NCI-H748 (cell line): Measurements from ENCODE around the gene RSBN1.

Source experiments
- DNase-seq: peaks from one replicate; lab custom pipeline; 2025; ENCODE audit not compliant: unreplicated experiment; lab: John Stamatoyannopoulos, UW

RSBN1 gene

DNA sequence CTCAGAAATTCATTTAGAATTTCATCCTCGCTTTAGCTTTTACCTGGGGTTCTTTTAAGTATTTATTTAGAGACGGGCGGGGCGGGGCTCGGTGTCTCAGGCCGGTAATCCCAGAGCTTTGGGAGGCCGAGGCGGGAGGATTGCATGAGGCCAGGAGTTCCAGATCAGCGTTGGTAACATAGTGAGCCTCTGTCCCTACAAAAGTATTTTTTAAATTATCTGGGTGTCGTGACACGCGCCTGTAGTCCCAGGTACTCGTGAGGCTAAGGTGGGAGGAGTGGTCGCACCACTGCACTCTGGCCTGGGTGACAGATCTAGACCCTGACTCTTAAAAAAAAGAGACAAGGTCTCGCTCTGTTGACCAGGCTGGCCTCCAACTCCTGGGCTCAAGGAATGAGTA, 942 bp upstream of the RSBN1 start:
- no peak for DNase-seq

DNA sequence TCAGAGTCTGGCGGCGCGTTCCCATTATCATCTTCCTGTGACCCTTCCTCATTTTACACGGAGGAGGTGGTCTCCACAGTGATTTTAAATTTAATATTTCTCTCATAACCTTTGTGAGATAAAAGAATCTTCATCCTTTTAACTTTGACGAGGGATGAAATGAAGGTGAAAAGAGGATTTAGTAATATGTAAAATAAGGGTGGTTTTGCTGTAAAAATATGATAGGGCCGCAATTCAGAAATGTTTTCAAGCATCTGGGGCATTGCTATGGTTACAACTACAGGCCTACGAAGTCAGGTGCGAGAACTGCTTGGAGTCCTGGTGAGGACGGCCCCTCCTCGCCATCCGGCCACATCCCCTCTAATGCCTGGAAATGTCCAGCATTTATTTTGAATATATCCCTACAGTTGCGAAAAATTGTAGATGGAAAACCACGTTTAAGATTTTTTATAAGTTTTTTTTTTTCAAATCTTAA, 422 bp upstream of the RSBN1 start:
- peak; percentile 79 for DNase-seq

- DNase-seq: peak; percentile 51
These were observed 954 bp downstream of the RSBN1 start for GRCh38 chr1:113811156-113811887.

DNA sequence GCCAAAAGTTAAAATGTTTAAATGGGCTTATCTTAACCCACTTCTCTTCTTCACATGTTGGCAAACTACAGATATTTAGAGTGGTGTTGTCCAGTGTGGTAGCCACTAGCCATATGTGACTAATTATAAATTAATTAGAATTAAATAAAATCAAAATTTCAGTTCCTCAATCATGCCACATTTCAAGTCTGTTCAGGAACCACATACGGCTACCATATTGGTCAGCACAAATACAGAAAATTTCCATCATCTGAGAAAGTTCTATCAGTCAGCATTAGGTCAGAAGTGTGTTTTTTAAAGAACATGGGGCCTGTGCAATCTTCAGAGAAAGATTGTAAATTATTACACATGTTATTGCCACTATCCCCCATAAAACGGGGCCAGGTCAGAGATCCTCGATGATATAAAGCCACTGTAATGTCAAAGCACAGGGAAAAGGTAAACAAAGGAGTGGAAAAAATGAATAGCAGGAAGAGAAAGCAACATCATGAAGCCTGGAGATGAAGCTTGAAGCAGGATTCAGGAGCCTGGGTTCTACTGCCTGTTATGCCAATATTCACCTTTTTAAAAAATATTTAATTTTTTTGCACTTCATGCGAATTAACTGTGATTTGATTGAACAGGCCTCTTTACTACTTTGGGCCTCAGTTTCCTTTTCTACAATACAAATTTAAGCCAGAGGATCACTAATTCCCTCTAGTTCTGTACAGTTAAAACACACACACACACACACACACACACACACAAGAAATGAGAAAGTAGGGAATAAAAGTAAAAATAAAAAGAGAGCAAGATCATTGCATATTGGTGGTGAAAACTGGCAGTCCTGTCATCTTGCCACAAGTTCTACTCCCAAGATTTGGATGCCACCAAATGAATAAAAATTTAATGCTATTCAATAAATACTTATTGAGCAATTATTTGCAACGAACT, 2.3 kb downstream of the RSBN1 start:
- DNase-seq: peak; percentile 4

- DNase-seq: no peak
These were observed 3.7 kb downstream of the RSBN1 start for GRCh38 chr1:113808450-113809195.

DNA sequence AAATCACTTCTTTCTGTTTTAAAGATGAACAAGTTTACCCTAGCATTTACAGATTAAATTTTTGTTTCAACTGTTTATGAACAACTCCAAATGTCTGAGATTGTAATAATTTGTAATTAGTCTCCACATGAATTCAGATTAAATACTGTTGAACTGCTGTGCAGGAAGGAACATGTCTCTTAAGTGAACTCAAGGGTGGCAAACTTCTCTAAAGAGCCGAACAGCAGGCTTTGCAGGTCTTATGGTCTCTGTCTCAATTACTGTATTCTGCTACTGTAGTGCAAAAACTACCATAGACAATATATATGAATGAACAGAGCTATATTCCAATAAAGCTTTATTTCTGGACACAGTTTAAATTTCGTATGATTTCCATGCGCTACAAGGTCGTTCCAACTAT, 6.6 kb downstream of the RSBN1 start:
- DNase-seq: no peak

- no peak for DNase-seq
These were observed 7.1 kb downstream of the RSBN1 start for GRCh38 chr1:113805256-113805531.

DNA sequence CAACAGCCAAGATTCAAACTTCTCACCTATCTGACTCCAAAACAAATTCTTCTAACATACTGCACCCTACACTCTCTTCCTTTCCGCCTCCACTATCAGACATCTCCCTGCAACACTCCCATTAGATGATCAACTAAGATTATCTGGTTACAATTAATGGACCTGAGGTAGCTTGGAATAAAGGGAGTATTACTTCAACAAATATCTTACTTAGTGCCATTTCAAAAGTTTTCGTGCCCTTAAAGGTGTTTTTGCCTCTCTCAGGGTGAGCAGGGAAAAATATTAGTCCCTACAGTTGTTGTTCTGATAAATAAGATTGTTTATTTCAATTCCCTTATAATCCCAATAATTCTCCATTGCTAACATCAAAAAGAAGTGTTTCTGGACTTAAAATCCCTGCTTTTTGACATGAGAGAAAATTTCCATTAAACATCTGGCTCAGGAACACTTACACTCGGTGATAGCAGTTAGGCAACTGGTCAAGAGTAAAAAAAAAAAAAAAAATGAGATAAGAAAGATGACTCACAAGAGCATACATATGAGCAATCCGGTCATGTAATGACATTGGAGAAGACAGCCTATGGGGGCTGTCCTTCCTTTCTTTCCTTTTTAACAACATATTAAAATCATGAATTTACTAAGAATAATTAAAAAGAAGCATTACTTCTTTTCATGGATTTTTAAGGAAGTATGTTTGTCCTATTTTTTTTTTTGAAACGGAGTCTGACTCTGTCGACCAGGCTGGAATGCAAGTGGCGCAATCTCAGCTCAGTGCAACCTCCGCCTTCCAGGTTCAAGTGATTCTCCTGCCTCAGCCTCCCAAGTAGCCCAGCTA, 7.6 kb downstream of the RSBN1 start:
- DNase-seq: no peak

- no peak for DNase-seq
These were observed 9.8 kb downstream of the RSBN1 start for GRCh38 chr1:113802367-113803007.

GRCh38 chr1:113800487-113800886, 11.8 kb downstream of the RSBN1 start:
- DNase-seq: no peak

GRCh38 chr1:113797472-113797871, 14.8 kb downstream of the RSBN1 start:
- DNase-seq: no peak

- DNase-seq: no peak
These were observed 18.1 kb downstream of the RSBN1 start for GRCh38 chr1:113793878-113794834.

DNA sequence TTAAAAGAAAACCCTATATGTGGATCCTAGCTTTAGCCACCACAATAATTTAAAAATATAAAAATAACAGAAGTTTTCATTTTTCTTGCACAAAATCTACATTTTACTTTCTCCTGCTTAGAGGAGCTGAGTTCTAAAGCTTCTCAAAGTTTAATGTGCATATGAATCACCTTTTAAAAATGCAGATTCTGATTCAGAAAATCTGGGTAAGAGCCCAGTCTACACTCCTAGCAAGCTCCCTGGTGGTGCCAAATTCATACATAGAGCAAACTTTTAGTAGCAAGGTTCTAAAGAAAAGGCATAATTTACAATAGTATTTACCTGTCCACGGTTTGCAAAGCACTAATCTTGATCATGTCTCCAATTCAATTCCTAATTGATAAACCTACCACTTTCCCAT, 19.3 kb downstream of the RSBN1 start:
- no peak for DNase-seq

- DNase-seq: no peak
These were observed 19.8 kb downstream of the RSBN1 start for GRCh38 chr1:113792471-113792870.

GRCh38 chr1:113788802-113789201, 23.5 kb downstream of the RSBN1 start:
- DNase-seq: peak; percentile 5

DNA sequence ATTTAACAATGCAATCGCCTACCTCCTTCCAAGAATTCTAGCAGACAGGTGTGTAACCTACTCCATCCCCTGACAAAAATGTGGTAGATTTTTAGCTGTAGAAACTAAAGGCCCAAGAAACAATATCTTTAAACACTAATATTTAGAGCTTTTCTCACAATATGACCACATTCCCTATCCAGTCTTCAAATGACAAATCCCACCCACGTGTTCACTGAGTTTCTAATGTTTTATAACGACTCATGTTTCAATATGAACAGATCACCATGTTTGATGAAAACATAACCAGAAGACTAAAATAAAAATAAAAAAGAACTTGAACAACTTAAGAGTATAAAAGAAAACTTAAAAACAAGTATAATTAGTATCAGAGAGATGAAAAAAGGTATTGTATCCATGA, 24.6 kb downstream of the RSBN1 start:
- DNase-seq: no peak

DNA sequence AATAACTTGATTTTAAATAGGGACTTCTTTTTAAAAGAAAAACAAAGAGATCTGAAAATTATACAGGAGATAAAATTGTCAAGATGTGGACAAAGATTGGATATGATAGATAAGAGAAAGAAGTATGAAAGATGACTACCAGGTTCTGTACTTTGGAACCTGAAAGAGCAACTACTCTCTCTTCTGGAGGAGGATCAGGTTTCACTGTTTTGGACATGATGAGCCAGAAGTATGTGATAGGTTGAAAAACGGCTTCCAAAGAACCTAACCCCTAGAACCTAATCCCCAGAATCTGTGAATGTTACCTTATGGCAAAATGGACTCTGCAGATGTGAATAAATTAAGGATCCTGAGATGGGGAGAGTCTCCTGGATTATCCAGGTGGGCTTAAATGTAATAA, 26.2 kb downstream of the RSBN1 start:
- no peak for DNase-seq

- DNase-seq: no peak
These were observed 28.0 kb downstream of the RSBN1 start for GRCh38 chr1:113784104-113784779.
